ENCODE results near the gene PGBD4.

Gene PGBD4

DNA sequence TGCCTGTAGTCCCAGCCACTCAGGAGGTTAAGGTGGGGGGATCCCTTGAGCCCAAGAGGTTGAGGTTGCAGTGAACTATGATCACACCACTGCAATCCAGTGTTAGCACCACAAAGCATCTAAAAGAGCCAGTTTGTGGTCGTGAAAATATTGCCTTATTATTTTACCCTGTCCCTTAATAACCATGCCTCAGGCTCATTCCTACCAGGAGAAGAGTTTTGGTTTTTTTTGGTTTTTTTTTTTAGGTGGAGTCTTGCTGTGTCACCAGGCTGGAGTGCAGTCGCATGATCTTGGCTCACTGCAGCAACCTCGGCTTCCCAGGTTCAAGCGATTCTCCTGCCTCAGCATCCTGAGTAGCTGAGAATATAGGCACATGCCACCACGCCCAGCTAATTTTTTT is 45.0 kb upstream of the PGBD4 start:
- Histone ChIP-seq H3K4me3 (replicated peaks; ENCODE audit: insufficient read depth, low read length) (no peak overlapping the region), H3K27me3 (ENCODE audit: insufficient read depth, poor library complexity, severe bottlenecking) (no peaks in the 10 kb centered on the region), H3K27ac (replicated peaks) (no peak overlapping the region)
- DNase-seq (ENCODE audit: low read depth in 1 of 2, low spot score in 1 of 2): no peak
- TF ChIP-seq POLR2AphosphoS5 (IDR thresholded peaks at IDR 0.05; ENCODE audit: low read depth): no peak
- TF ChIP-seq SPI1 (IDR thresholded peaks at IDR 0.05; ENCODE audit: borderline replicate concordance, low read depth): no peak
- TF ChIP-seq, protein P1, sequence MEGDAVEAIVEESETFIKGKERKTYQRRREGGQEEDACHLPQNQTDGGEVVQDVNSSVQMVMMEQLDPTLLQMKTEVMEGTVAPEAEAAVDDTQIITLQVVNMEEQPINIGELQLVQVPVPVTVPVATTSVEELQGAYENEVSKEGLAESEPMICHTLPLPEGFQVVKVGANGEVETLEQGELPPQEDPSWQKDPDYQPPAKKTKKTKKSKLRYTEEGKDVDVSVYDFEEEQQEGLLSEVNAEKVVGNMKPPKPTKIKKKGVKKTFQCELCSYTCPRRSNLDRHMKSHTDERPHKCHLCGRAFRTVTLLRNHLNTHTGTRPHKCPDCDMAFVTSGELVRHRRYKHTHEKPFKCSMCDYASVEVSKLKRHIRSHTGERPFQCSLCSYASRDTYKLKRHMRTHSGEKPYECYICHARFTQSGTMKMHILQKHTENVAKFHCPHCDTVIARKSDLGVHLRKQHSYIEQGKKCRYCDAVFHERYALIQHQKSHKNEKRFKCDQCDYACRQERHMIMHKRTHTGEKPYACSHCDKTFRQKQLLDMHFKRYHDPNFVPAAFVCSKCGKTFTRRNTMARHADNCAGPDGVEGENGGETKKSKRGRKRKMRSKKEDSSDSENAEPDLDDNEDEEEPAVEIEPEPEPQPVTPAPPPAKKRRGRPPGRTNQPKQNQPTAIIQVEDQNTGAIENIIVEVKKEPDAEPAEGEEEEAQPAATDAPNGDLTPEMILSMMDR (IDR thresholded peaks at IDR 0.05; ENCODE audit: insufficient read depth, low read length): no peak
- no peak for TF ChIP-seq GABPA (IDR thresholded peaks at IDR 0.05; ENCODE audit: low read depth)
- TF ChIP-seq, protein P2, sequence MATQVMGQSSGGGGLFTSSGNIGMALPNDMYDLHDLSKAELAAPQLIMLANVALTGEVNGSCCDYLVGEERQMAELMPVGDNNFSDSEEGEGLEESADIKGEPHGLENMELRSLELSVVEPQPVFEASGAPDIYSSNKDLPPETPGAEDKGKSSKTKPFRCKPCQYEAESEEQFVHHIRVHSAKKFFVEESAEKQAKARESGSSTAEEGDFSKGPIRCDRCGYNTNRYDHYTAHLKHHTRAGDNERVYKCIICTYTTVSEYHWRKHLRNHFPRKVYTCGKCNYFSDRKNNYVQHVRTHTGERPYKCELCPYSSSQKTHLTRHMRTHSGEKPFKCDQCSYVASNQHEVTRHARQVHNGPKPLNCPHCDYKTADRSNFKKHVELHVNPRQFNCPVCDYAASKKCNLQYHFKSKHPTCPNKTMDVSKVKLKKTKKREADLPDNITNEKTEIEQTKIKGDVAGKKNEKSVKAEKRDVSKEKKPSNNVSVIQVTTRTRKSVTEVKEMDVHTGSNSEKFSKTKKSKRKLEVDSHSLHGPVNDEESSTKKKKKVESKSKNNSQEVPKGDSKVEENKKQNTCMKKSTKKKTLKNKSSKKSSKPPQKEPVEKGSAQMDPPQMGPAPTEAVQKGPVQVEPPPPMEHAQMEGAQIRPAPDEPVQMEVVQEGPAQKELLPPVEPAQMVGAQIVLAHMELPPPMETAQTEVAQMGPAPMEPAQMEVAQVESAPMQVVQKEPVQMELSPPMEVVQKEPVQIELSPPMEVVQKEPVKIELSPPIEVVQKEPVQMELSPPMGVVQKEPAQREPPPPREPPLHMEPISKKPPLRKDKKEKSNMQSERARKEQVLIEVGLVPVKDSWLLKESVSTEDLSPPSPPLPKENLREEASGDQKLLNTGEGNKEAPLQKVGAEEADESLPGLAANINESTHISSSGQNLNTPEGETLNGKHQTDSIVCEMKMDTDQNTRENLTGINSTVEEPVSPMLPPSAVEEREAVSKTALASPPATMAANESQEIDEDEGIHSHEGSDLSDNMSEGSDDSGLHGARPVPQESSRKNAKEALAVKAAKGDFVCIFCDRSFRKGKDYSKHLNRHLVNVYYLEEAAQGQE (IDR thresholded peaks at IDR 0.05; ENCODE audit: insufficient replicate concordance, low read depth): no peak

DNA sequence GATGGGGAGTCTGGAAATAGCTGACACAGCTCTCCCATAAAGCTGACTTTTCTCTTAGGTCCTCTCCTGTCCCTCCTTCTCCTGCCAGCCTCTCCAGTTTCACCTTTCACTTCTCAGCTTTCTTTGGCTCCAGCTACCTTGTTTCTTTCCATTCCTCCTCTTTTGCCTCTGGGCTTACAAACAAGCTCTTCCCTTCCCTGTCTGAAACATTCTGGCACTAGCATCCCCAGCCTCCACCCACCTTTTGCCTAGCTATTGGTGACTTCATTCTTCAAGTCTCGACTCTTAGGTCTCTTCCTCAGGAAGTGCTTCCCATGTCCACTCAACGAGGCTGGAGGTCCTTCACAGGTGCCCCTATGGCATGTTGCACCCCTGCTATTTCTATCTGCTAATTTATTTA is 42.4 kb upstream of the PGBD4 start:
- Histone ChIP-seq H3K27ac (replicated peaks) (no peak overlapping the region), H3K4me3 (replicated peaks; ENCODE audit: insufficient read depth, low read length) (no peak overlapping the region), H3K27me3 (ENCODE audit: insufficient read depth, poor library complexity, severe bottlenecking) (no peaks in the 10 kb centered on the region)
- no peak for TF ChIP-seq SPI1 (IDR thresholded peaks at IDR 0.05; ENCODE audit: borderline replicate concordance, low read depth)
- TF ChIP-seq, protein P2 (IDR thresholded peaks at IDR 0.05; ENCODE audit: insufficient replicate concordance, low read depth): no peak
- TF ChIP-seq GABPA (IDR thresholded peaks at IDR 0.05; ENCODE audit: low read depth): no peak
- TF ChIP-seq POLR2AphosphoS5 (IDR thresholded peaks at IDR 0.05; ENCODE audit: low read depth): no peak
- TF ChIP-seq, protein P1 (IDR thresholded peaks at IDR 0.05; ENCODE audit: insufficient read depth, low read length): no peak
- no peak for DNase-seq (ENCODE audit: low read depth in 1 of 2, low spot score in 1 of 2)

DNA sequence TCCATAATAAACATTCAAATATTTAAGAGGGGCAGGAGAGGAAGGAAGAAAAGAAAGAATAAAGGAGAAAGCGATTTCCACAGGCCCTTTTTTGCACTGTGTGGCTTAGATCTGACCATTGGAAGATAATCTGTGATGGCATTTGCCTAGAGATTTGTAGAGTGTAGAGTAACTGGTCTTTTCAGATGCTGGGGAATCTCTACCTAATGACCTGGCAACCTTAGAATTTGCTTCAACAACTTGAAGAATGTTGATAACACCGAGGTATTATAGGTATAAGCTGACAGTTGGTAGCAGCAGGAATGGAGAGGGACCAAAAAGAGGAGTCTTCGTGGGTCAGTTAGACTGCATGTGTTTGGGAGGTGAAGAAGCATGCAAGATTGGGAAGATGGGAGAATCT is 41.9 kb upstream of the PGBD4 start:
- Histone ChIP-seq H3K4me3 (replicated peaks; ENCODE audit: insufficient read depth, low read length) (no peak overlapping the region), H3K27ac (replicated peaks) (no peak overlapping the region), H3K27me3 (ENCODE audit: insufficient read depth, poor library complexity, severe bottlenecking) (no peaks in the 10 kb centered on the region)
- DNase-seq (ENCODE audit: low read depth in 1 of 2, low spot score in 1 of 2): no peak
- TF ChIP-seq, protein P2 (IDR thresholded peaks at IDR 0.05; ENCODE audit: insufficient replicate concordance, low read depth): no peak
- TF ChIP-seq, protein P1 (IDR thresholded peaks at IDR 0.05; ENCODE audit: insufficient read depth, low read length): no peak
- TF ChIP-seq GABPA (IDR thresholded peaks at IDR 0.05; ENCODE audit: low read depth) (no peak), SPI1 (IDR thresholded peaks at IDR 0.05; ENCODE audit: borderline replicate concordance, low read depth) (no peak), POLR2AphosphoS5 (IDR thresholded peaks at IDR 0.05; ENCODE audit: low read depth) (no peak)
